A673 (cell line): ENCODE results near the gene MBD3L4.

ENCODE experiments used
- CTCF ChIP-seq: fragments of 300-800, 200-600 bp; sonication (generic); conservative IDR thresholded peaks from 2 replicates; pipeline ENCODE4 v1.5.1; 2017; ENCODE audit warnings: low read depth, mild to moderate bottlenecking, antibody characterized with exemption, low read length, moderate library complexity, mixed read lengths
- EZH2 ChIP-seq: fragments of 200-600 bp; sonication (generic); IDR thresholded peaks from 2 replicates; pipeline ENCODE4 v1.6.1; 2017; ENCODE audit warnings: borderline replicate concordance, low read depth, mild to moderate bottlenecking, mixed read lengths, antibody characterized with exemption, low read length; ENCODE audit not compliant: poor library complexity, severe bottlenecking

GRCh38 chr19:7072541-7072940 lies 32.6 kb upstream of the MBD3L4 start:
- TF ChIP-seq CTCF = no peak
- no peak for TF ChIP-seq EZH2
